HEK293T (cell line): Measurements from ENCODE around the gene CCR9.

Source experiments
- ARNT ChIP-seq: fragments of 450-650 bp; IDR thresholded peaks from 2 replicates; pipeline ENCODE4 v1.6.1; 2017; ENCODE audit warnings: mild to moderate bottlenecking
- BHLHE40 ChIP-seq: fragments of 450-650 bp; IDR thresholded peaks from 2 replicates; pipeline ENCODE4 v1.6.1; 2016; ENCODE audit warnings: mild to moderate bottlenecking, moderate library complexity, borderline replicate concordance
- CTBP1 ChIP-seq: fragments of 450-650 bp; IDR thresholded peaks from 2 replicates; pipeline ENCODE4 v1.6.1; 2016; ENCODE audit warnings: borderline replicate concordance
- FOXA1 ChIP-seq: fragments of 450-650 bp; IDR thresholded peaks from 2 replicates; pipeline ENCODE4 v1.6.1; 2016; ENCODE audit warnings: mild to moderate bottlenecking
- FOXK2 ChIP-seq: fragments of 450-650 bp; IDR thresholded peaks from 2 replicates; pipeline ENCODE4 v1.6.1; 2016; ENCODE audit warnings: mild to moderate bottlenecking
- FOXM1 ChIP-seq: fragments of 450-650 bp; IDR thresholded peaks from 2 replicates; pipeline ENCODE4 v1.6.1; 2017; ENCODE audit warnings: mild to moderate bottlenecking, borderline replicate concordance
- HDGF ChIP-seq: fragments of 450-650 bp; IDR thresholded peaks from 2 replicates; pipeline ENCODE4 v1.6.1; 2017; ENCODE audit warnings: antibody characterized with exemption, borderline replicate concordance
- LEF1 ChIP-seq: fragments of 450-650 bp; IDR thresholded peaks from 2 replicates; pipeline ENCODE4 v1.6.1; 2017; ENCODE audit warnings: mild to moderate bottlenecking, borderline replicate concordance
- NFRKB ChIP-seq: fragments of 450-650 bp; IDR thresholded peaks from 2 replicates; pipeline ENCODE4 v1.6.1; 2016; ENCODE audit warnings: mild to moderate bottlenecking, moderate library complexity
- PKNOX1 ChIP-seq: fragments of 450-650 bp; IDR thresholded peaks from 2 replicates; pipeline ENCODE4 v1.6.1; 2016
- SP1 ChIP-seq: fragments of 450-650 bp; IDR thresholded peaks from 2 replicates; pipeline ENCODE4 v1.6.1; 2017
- SUZ12 ChIP-seq: fragments of 450-650 bp; IDR thresholded peaks from 2 replicates; pipeline ENCODE4 v1.6.1; 2016; ENCODE audit warnings: mild to moderate bottlenecking
- TARDBP ChIP-seq: fragments of 450-650 bp; IDR thresholded peaks from 2 replicates; pipeline ENCODE4 v1.6.1; 2016
- ZNF384 ChIP-seq: fragments of 450-650 bp; IDR thresholded peaks from 2 replicates; pipeline ENCODE4 v1.6.1; 2016

- TF ChIP-seq NFRKB (no peak), SUZ12 (no peak), FOXA1 (no peak), ARNT (no peak), PKNOX1 (no peak), BHLHE40 (no peak), SP1 (no peak), HDGF (no peak), TARDBP (no peak), ZNF384 (no peak), FOXK2 (no peak), FOXM1 (no peak), CTBP1 (no peak), LEF1 (no peak)
Observed at GRCh38 chr3:45895686-45896468, 9.5 kb downstream of the CCR9 start.
